Measurements from ENCODE around the gene AKNAD1. TPM values are rescaled to one million over a fixed set of nuclear protein-coding genes. Genes with fewer than 3 reads are reported as not detected.

The AKNAD1 gene
- total RNA-seq, 4 donors from 2014 or later, result not detected

- Histone ChIP-seq H3K4me3 (no peak overlapping the region), H3K36me3 (no peaks in the 10 kb centered on the region), H3K27ac (no peak overlapping the region), H3K4me1 (peaks cover 0 to 12% (median 0%) of the 10 kb centered on the region in 4 donors), H3K27me3 (no peaks in the 10 kb centered on the region), H3K9me3 (no peaks in the 10 kb centered on the region)
- WGBS, 2 donors (ENCODE audit: low coverage in 1 of 2), result 71% methylated on average over 1 of the region's 1 CpG; no CpG with 5 or more reads in 1 of the 2 donors
- no peak for DNase-seq
- TF ChIP-seq POLR2A (IDR thresholded peaks at IDR 0.05) (no peak), POLR2AphosphoS5 (IDR thresholded peaks at IDR 0.05) (no peak), EP300 (IDR thresholded peaks at IDR 0.05; ENCODE audit: low read depth) (no peak)
- TF ChIP-seq, protein P1, sequence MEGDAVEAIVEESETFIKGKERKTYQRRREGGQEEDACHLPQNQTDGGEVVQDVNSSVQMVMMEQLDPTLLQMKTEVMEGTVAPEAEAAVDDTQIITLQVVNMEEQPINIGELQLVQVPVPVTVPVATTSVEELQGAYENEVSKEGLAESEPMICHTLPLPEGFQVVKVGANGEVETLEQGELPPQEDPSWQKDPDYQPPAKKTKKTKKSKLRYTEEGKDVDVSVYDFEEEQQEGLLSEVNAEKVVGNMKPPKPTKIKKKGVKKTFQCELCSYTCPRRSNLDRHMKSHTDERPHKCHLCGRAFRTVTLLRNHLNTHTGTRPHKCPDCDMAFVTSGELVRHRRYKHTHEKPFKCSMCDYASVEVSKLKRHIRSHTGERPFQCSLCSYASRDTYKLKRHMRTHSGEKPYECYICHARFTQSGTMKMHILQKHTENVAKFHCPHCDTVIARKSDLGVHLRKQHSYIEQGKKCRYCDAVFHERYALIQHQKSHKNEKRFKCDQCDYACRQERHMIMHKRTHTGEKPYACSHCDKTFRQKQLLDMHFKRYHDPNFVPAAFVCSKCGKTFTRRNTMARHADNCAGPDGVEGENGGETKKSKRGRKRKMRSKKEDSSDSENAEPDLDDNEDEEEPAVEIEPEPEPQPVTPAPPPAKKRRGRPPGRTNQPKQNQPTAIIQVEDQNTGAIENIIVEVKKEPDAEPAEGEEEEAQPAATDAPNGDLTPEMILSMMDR (IDR thresholded peaks at IDR 0.05), result no peak
- in situ Hi-C loops (cut with MboI; ENCODE audit: low pct_ligation_motif_present in 1 of 4, low pct_unique_long_range_greater_than_20kb in 1 of 4, low sequenced_read_pairs in 3 of 4), result no loop called here
- intact Hi-C loops (cut with DNase I; ENCODE audit: low total_unique reads), result no loop called here
Observed at GRCh38 chr1:108847494-108847893, 9.4 kb downstream of the AKNAD1 start.

GRCh38 chr1:108845991-108846390 is 10.9 kb downstream of the AKNAD1 start:
- Histone ChIP-seq H3K27ac (no peak overlapping the region), H3K27me3 (no peaks in the 10 kb centered on the region), H3K4me1 (peaks cover 0 to 20% (median 2%) of the 10 kb centered on the region in 4 donors), H3K9me3 (no peaks in the 10 kb centered on the region), H3K36me3 (no peaks in the 10 kb centered on the region), H3K4me3 (no peak overlapping the region)
- TF ChIP-seq POLR2A (IDR thresholded peaks at IDR 0.05) (no peak), EP300 (IDR thresholded peaks at IDR 0.05; ENCODE audit: low read depth) (no peak), POLR2AphosphoS5 (IDR thresholded peaks at IDR 0.05) (no peak)
- TF ChIP-seq, protein P1 (IDR thresholded peaks at IDR 0.05), result no peak
- no peak for DNase-seq
- intact Hi-C loops (cut with DNase I; ENCODE audit: low total_unique reads), result no loop called here
- 90 to 94% methylated on average over 3 to 6 of the region's 6 CpGs for WGBS, 2 donors (ENCODE audit: low coverage in 1 of 2)
- in situ Hi-C loops (cut with MboI; ENCODE audit: low pct_ligation_motif_present in 1 of 4, low pct_unique_long_range_greater_than_20kb in 1 of 4, low sequenced_read_pairs in 3 of 4), result no loop called here

DNA sequence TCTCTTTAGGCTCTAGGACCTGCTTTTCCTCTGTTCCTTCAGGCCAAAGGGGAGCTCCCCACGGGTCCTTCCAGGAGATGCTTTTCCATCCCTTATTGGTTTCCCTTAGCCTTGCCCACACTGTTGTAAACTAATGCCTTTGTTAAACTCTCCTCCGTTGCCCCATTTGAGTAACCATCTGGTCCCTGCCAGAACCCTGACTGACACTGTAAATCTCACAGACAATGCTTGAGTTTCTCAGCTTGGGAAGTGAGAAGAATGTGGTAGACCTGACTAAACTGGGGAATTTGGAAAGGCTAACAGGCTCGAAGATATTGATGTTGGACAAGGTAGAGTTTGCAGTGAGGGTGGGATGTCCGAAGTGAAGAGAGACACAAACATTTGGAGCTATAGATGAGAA is 11.4 kb downstream of the AKNAD1 start:
- no peak for TF ChIP-seq POLR2A (IDR thresholded peaks at IDR 0.05)
- TF ChIP-seq EP300 (IDR thresholded peaks at IDR 0.05; ENCODE audit: low read depth), result no peak
- TF ChIP-seq, protein P1 (IDR thresholded peaks at IDR 0.05), result no peak
- TF ChIP-seq POLR2AphosphoS5 (IDR thresholded peaks at IDR 0.05), result no peak
- 77 to 87% methylated on average over 3 to 4 of the region's 4 CpGs for WGBS, 2 donors (ENCODE audit: low coverage in 1 of 2)
- H3K27ac ChIP-seq, result no peak overlapping the region
- no peak overlapping the region for H3K4me3 ChIP-seq
- H3K4me1 ChIP-seq, result peaks cover 0 to 20% (median 2%) of the 10 kb centered on the region in 4 donors
- H3K36me3 ChIP-seq, result no peaks in the 10 kb centered on the region
- H3K27me3 ChIP-seq, result no peaks in the 10 kb centered on the region
- DNase-seq, result no peak
- H3K9me3 ChIP-seq, result no peaks in the 10 kb centered on the region
- intact Hi-C loops (cut with DNase I; ENCODE audit: low total_unique reads), result no loop called here
- in situ Hi-C loops (cut with MboI; ENCODE audit: low pct_ligation_motif_present in 1 of 4, low pct_unique_long_range_greater_than_20kb in 1 of 4, low sequenced_read_pairs in 3 of 4), result no loop called here

DNA sequence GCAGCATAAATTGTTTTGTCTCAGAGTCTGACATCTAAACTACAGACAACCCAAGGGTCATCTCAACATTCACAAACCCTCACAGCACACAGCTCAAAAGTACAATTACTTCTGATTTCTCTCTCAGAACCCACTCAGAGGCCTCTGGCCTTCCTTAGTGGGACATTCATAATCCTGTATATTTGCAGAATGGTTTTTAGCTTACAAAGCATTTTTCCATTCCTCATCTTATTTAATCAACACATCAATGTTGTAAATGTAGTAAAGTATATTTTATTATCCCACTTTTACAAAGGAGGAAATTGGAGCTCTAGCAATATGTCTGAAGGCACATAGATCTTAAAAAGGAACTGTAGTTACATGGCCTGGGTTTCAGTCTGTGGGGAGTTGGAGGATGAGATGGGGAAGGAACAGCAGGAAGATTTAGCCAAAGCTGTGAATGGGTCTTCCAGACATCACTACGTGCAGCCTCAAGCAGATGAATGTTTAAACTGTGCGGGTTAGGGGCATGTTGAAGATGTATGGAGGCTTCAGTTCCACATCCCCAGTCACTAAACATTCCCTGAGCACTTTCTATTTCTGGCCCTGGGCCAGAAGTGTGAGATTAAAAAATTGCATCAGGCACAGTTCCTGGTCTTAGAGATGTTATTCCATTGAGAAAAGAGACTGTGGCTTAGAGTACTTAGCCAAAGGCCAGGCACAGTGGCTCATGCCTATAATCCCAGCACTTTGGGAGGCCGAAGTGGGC is 13.3 kb downstream of the AKNAD1 start:
- Histone ChIP-seq H3K9me3 (no peaks in the 10 kb centered on the region), H3K36me3 (no peaks in the 10 kb centered on the region), H3K4me3 (no peak overlapping the region), H3K27me3 (no peaks in the 10 kb centered on the region), H3K4me1 (peaks cover 0 to 20% (median 2%) of the 10 kb centered on the region in 4 donors), H3K27ac (peak overlapping the region; percentile 26 to 75 (median 60))
- TF ChIP-seq EP300 (IDR thresholded peaks at IDR 0.05; ENCODE audit: low read depth) (no peak), POLR2A (IDR thresholded peaks at IDR 0.05) (no peak), POLR2AphosphoS5 (IDR thresholded peaks at IDR 0.05) (no peak)
- TF ChIP-seq, protein P1 (IDR thresholded peaks at IDR 0.05), result no peak
- WGBS, 2 donors (ENCODE audit: low coverage in 1 of 2), result 47 to 77% methylated on average over 2 to 3 of the region's 3 CpGs
- no peak for DNase-seq
- intact Hi-C loops (cut with DNase I; ENCODE audit: low total_unique reads) (no loop called here), in situ Hi-C loops (cut with MboI; ENCODE audit: low pct_ligation_motif_present in 1 of 4, low pct_unique_long_range_greater_than_20kb in 1 of 4, low sequenced_read_pairs in 3 of 4) (no loop called here)
